H1 (cell line): Measurements from ENCODE around the gene TMEM52B. TPM values are rescaled to one million over a fixed set of nuclear protein-coding genes. Genes with fewer than 3 reads are reported as not detected.

Experiments
- CTCF ChIA-PET: fragments of 300-600 bp; sonication (Branson Sonifier 250); formaldehyde crosslinking; loops from one replicate; lab custom pipeline; 2021; ENCODE audit not compliant: partially characterized antibody; lab: Charles Lee
- POLR2A ChIA-PET: fragments of 300-600 bp; sonication (Branson Sonifier 250); formaldehyde crosslinking; loops from one replicate; lab custom pipeline; 2021; ENCODE audit warnings: inconsistent platforms; ENCODE audit not compliant: partially characterized antibody; lab: Charles Lee
- DNase-seq, 2 experiments: peaks; one replicate each; pipeline versions ENCODE4 v3.0.0 to v3.0.0-alpha.2; 2010 to 2022; ENCODE audit warnings: low spot score in 2 of 2, low read depth in 1 of 2, mixed read lengths in 1 of 2
- FAIRE-seq: peaks from 2 replicates; lab custom pipeline; 2011; peaks lifted over from hg19 to GRCh38; lab: Jason Lieb, UNC
- H2AFZ ChIP-seq: 2 replicates; pipeline ENCODE4 v1.8.1; 2012; ENCODE audit warnings: low read length, inconsistent platforms
- H2AK5ac ChIP-seq: 2 replicates; pipeline ENCODE4 v1.6.1; 2013; ENCODE audit warnings: low read depth, low read length
- H2BK120ac ChIP-seq: replicated peaks from 2 replicates; pipeline ENCODE3; 2013; ENCODE audit warnings: low read depth, low read length, inconsistent platforms
- H2BK12ac ChIP-seq: 2 replicates; pipeline ENCODE4 v1.6.1; 2013; ENCODE audit warnings: low read depth, low read length
- H2BK15ac ChIP-seq: 2 replicates; pipeline ENCODE4 v1.6.1; 2013; ENCODE audit warnings: low read length
- H2BK20ac ChIP-seq: 2 replicates; pipeline ENCODE4 v1.6.1; 2013; ENCODE audit warnings: low read length
- H2BK5ac ChIP-seq: 2 replicates; pipeline ENCODE4 v1.6.1; 2013; ENCODE audit warnings: low read depth, low read length
- H3K14ac ChIP-seq: 2 replicates; pipeline ENCODE4 v1.6.1; 2013; ENCODE audit warnings: inconsistent platforms; ENCODE audit not compliant: insufficient read length
- H3K18ac ChIP-seq: 2 replicates; pipeline ENCODE4 v1.6.1; 2013; ENCODE audit warnings: low read length; ENCODE audit errors: extremely low read depth
- H3K23ac ChIP-seq: 2 replicates; pipeline ENCODE4 v1.6.1; 2013; ENCODE audit warnings: inconsistent platforms; ENCODE audit not compliant: insufficient read length
- H3K23me2 ChIP-seq: 2 replicates; pipeline ENCODE4 v1.6.1; 2013; ENCODE audit warnings: low read depth, low read length
- H3K27ac ChIP-seq: 2 replicates; pipeline ENCODE4 v1.6.1; 2011; ENCODE audit warnings: low read depth, low read length, inconsistent platforms
- H3K27me3 ChIP-seq, 4 experiments: replicated peaks in 1 of 4; 1 replicate in 1 of 4; 2 replicates in 3 of 4; pipeline versions ENCODE4 v1.6.1 to v1.8.1; 2011 to 2013; ENCODE audit warnings: low read length in 3 of 4, mild to moderate bottlenecking in 3 of 4, inconsistent platforms in 2 of 4, mixed read lengths in 2 of 4, moderate library complexity in 1 of 4; ENCODE audit not compliant: control insufficient read depth in 3 of 4, insufficient read depth in 3 of 4; ENCODE audit errors: extremely low read depth in 1 of 4
- H3K36me3 ChIP-seq, 4 experiments: 2 replicates each; pipeline versions ENCODE4 v1.6.1 to v1.8.1; 2011 to 2013; ENCODE audit warnings: mild to moderate bottlenecking in 4 of 4, low read length in 3 of 4, moderate library complexity in 2 of 4, control low read depth in 1 of 4, inconsistent platforms in 1 of 4; ENCODE audit not compliant: insufficient read depth in 4 of 4, control insufficient read depth in 2 of 4
- H3K4ac ChIP-seq: replicated peaks from 2 replicates; pipeline ENCODE3; 2013; ENCODE audit warnings: low read length, low read depth, mixed read lengths, inconsistent platforms; ENCODE audit not compliant: insufficient read length
- H3K4me1 ChIP-seq, 4 experiments: replicated peaks in 1 of 4; 1 replicate in 1 of 4; 2 replicates in 3 of 4; pipeline versions ENCODE4 v1.6.1 to v1.8.1; 2011 to 2013; ENCODE audit warnings: low read length in 3 of 4, inconsistent platforms in 2 of 4, mixed read lengths in 1 of 4; ENCODE audit not compliant: insufficient read depth in 4 of 4, control insufficient read depth in 3 of 4
- H3K4me2 ChIP-seq, 2 experiments: 2 replicates each; pipeline versions ENCODE4 v1.6.1 to v1.8.1; 2011 to 2013; ENCODE audit warnings: low read depth in 2 of 2, low read length in 2 of 2, control low read depth in 1 of 2, inconsistent platforms in 1 of 2, mild to moderate bottlenecking in 1 of 2; ENCODE audit not compliant: insufficient read depth in 1 of 2
- H3K4me3 ChIP-seq, 4 experiments: fragments of 200-600, 300-600 bp in 1 of 4; sonication (generic), shearing (Covaris generic), sonication (Bioruptor Twin) in 1 of 4; 2 replicates each; pipeline versions ENCODE4 v1.5.1 to v1.8.1; 2011 to 2016; ENCODE audit warnings: low read length in 4 of 4, low read depth in 3 of 4, control low read depth in 2 of 4, inconsistent platforms in 2 of 4, mild to moderate bottlenecking in 2 of 4, mixed read lengths in 1 of 4, moderate library complexity in 1 of 4; ENCODE audit not compliant: insufficient read depth in 2 of 4; ENCODE audit errors: extremely low read depth in 1 of 4
- H3K56ac ChIP-seq: replicated peaks from 2 replicates; pipeline ENCODE3; 2013; ENCODE audit warnings: low read depth, mild to moderate bottlenecking, mixed read lengths, low read length, inconsistent platforms; ENCODE audit not compliant: insufficient read length
- H3K79me1 ChIP-seq: 2 replicates; pipeline ENCODE4 v1.6.1; 2013; ENCODE audit warnings: low read depth, low read length, control low read depth
- H3K79me2 ChIP-seq, 2 experiments: 2 replicates each; pipeline versions ENCODE4 v1.6.1 to v1.8.1; 2012 to 2013; ENCODE audit warnings: low read length in 2 of 2, mild to moderate bottlenecking in 2 of 2, inconsistent platforms in 1 of 2; ENCODE audit not compliant: insufficient read depth in 2 of 2, control insufficient read depth in 1 of 2
- H3K9ac ChIP-seq, 4 experiments: replicated peaks in 1 of 4; 1 replicate in 1 of 4; 2 replicates in 3 of 4; pipeline versions ENCODE4 v1.6.1 to v1.8.1; 2011 to 2013; ENCODE audit warnings: low read depth in 3 of 4, low read length in 3 of 4, control low read depth in 2 of 4, mild to moderate bottlenecking in 2 of 4, moderate library complexity in 2 of 4, inconsistent platforms in 1 of 4; ENCODE audit errors: extremely low read depth in 1 of 4
- H3K9me3 ChIP-seq, 2 experiments: 2 replicates each; pipeline versions ENCODE4 v1.6.1 to v1.8.1; 2012 to 2013; ENCODE audit warnings: mild to moderate bottlenecking in 2 of 2, moderate library complexity in 2 of 2, control low read depth in 1 of 2, inconsistent platforms in 1 of 2, low read depth in 1 of 2, low read length in 1 of 2, mixed read lengths in 1 of 2; ENCODE audit not compliant: insufficient read depth in 2 of 2
- H4K20me1 ChIP-seq, 2 experiments: replicated peaks in 1 of 2; 2 replicates each; pipeline versions ENCODE3 to v1.8.1; 2011 to 2013; ENCODE audit warnings: inconsistent platforms in 2 of 2, low read length in 2 of 2, mild to moderate bottlenecking in 1 of 2; ENCODE audit not compliant: insufficient read depth in 2 of 2, control insufficient read depth in 1 of 2
- H4K5ac ChIP-seq: 2 replicates; pipeline ENCODE4 v1.6.1; 2013; ENCODE audit warnings: low read length, low read depth, mixed read lengths, inconsistent platforms; ENCODE audit not compliant: insufficient read length
- H4K8ac ChIP-seq: 2 replicates; pipeline ENCODE4 v1.8.0; 2013; ENCODE audit warnings: mild to moderate bottlenecking, moderate library complexity, low read length, inconsistent platforms; ENCODE audit not compliant: insufficient read depth; ENCODE audit errors: extremely low read depth
- H4K91ac ChIP-seq: replicated peaks from 2 replicates; pipeline ENCODE3; 2013; ENCODE audit warnings: low read length, mixed read lengths, inconsistent platforms; ENCODE audit not compliant: insufficient read length
- ATF2 ChIP-seq: IDR thresholded peaks from 2 replicates; pipeline ENCODE4 v1.6.1; 2012; ENCODE audit warnings: low read length, inconsistent platforms
- CHD2 ChIP-seq: IDR thresholded peaks from 2 replicates; pipeline ENCODE4 v1.6.1; 2012; ENCODE audit warnings: low read length, improper control_type of control experiment
- KDM5A ChIP-seq: fragments of 200-600 bp; IDR thresholded peaks from 2 replicates; pipeline ENCODE4 v1.7.1; 2012; ENCODE audit warnings: mild to moderate bottlenecking, low read length, inconsistent platforms, mixed read lengths
- MAX ChIP-seq: IDR thresholded peaks from 2 replicates; pipeline ENCODE4 v1.6.1; 2012; ENCODE audit warnings: inconsistent platforms
- RFX5 ChIP-seq: IDR thresholded peaks from 2 replicates; pipeline ENCODE4 v1.6.1; 2011; ENCODE audit warnings: low read depth, low read length, improper control_type of control experiment, borderline replicate concordance
- SIRT6 ChIP-seq: IDR thresholded peaks from one replicate; pipeline ENCODE4 v1.7.1; 2012; ENCODE audit warnings: low read length, inconsistent platforms
- SP2 ChIP-seq: IDR thresholded peaks from 2 replicates; pipeline ENCODE4 v1.6.1; 2012; ENCODE audit warnings: mild to moderate bottlenecking, low read length, inconsistent platforms
- SRF ChIP-seq: IDR thresholded peaks from 2 replicates; pipeline ENCODE4 v1.6.1; 2011; ENCODE audit warnings: mild to moderate bottlenecking, low read depth, low read length, moderate library complexity
- TAF7 ChIP-seq: optimal IDR thresholded peaks from 2 replicates; pipeline ENCODE3; 2011; ENCODE audit warnings: low read depth, mild to moderate bottlenecking, inconsistent platforms, low read length, moderate library complexity, borderline replicate concordance
- TEAD4 ChIP-seq: IDR thresholded peaks from 2 replicates; pipeline ENCODE4 v1.6.1; 2012; ENCODE audit warnings: low read depth, low read length, inconsistent platforms, mixed read lengths
- YY1 ChIP-seq: IDR thresholded peaks from 2 replicates; pipeline ENCODE4 v1.6.1; 2011; ENCODE audit warnings: low read depth, mild to moderate bottlenecking, low read length
- ZNF274 ChIP-seq: IDR thresholded peaks from 2 replicates; pipeline ENCODE4 v1.7.0; 2012; ENCODE audit warnings: low read length, borderline replicate concordance; ENCODE audit errors: extremely low read depth
- WGBS, 2 experiments: shearing (Covaris generic) in 1 of 2; methylation state at CpG; one replicate each; pipeline versions ENCODE4 v1.1.6 to v1.1.7; 2013 to 2015; ENCODE audit warnings: low lambda C conversion rate in 2 of 2, mixed read lengths in 2 of 2, inconsistent platforms in 1 of 2, low coverage in 1 of 2, missing lambda C conversion rate in 1 of 2; ENCODE audit not compliant: insufficient replicate concordance in 2 of 2, insufficient coverage in 1 of 2, insufficient read length in 1 of 2; ENCODE audit errors: extremely low coverage in 1 of 2, missing lambda C conversion rate in 1 of 2; 5-methylcytosine and 5-hydroxymethylcytosine counted together
- polyA plus RNA-seq, 7 experiments: library from polyadenylated mRNA; depleted of rRNA in 3 of 7; stranded (reverse) in 5 of 7; unstranded in 2 of 7; fragments of >200 nt in 5 of 7; fragments of 200-250 nt in 2 of 7; gene quantifications; 1 replicate in 5 of 7; 2 replicates in 1 of 7; 4 replicates in 1 of 7; pipeline versions ENCODE4 v1.2.1 to v1.2.3, GENCODE V29; 2011 to 2013; ENCODE audit warnings: missing spikeins in 2 of 7, mixed read lengths in 2 of 7
- total RNA-seq: library from RNA; stranded (reverse); fragmentation: NEBNext Ultra II Directional; extraction: Animal tissue kit (Norgen Biotek cat#: 25700); gene quantifications from 2 replicates; pipeline ENCODE4 v1.2.1, GENCODE V29; 2021

Gene TMEM52B
- total and polyA plus RNA-seq, 2 of the 8 experiments (the other 6 are each of a cell fraction or from before 2014, with no cell fraction given): not detected

- FAIRE-seq (no peak), DNase-seq (no peak)
- no peak within 1 kb of the TSS for H3K23ac ChIP-seq
- no peak within 1 kb of the TSS for H3K4ac ChIP-seq
- no peak within 1 kb of the TSS for H2BK20ac ChIP-seq
- no peak within 1 kb of the TSS for H2AK5ac ChIP-seq
- POLR2A ChIA-PET: interaction anchor here (1.1 kb wide), 1 partner anchor 18 kb away, joined by 4 read pairs; no protein-coding TSS in a partner anchor
- no peaks in the 10 kb centered on the region for H3K79me1 ChIP-seq
- H3K79me2 ChIP-seq: no peaks in the 10 kb centered on the region
- H3K27me3 ChIP-seq: no peaks in the 10 kb centered on the region
- H3K9ac ChIP-seq: no peak within 1 kb of the TSS
- no peak within 1 kb of the TSS for H2BK15ac ChIP-seq
- H4K5ac ChIP-seq: no peak within 1 kb of the TSS
- H3K18ac ChIP-seq: no peak within 1 kb of the TSS
- H3K23me2 ChIP-seq: no peaks in the 10 kb centered on the region
- no peak within 1 kb of the TSS for H4K91ac ChIP-seq
- 90% methylated on average over 7 of the region's 7 CpGs; no CpG with 5 or more reads in 1 of the 2 experiments for WGBS, 2 experiments
- no peak within 1 kb of the TSS for H3K56ac ChIP-seq
- no peak within 1 kb of the TSS for H2AFZ ChIP-seq
- no peak within 1 kb of the TSS for H2BK5ac ChIP-seq
- no peak within 1 kb of the TSS for H3K27ac ChIP-seq
- no peak within 1 kb of the TSS for H2BK120ac ChIP-seq
- H3K14ac ChIP-seq: no peak within 1 kb of the TSS
- H3K9me3 ChIP-seq: no peaks in the 10 kb centered on the region
- CTCF ChIA-PET: interaction anchor here (0.8 to 1.2 kb wide), 4 partner anchors 9 to 19 kb away, joined by 3 to 4 read pairs (median 3); no protein-coding TSS in a partner anchor
- no peak within 1 kb of the TSS for H4K8ac ChIP-seq
- no peak within 1 kb of the TSS for H3K4me3 ChIP-seq
- no peaks in the 10 kb centered on the region for H4K20me1 ChIP-seq
- H2BK12ac ChIP-seq: no peak within 1 kb of the TSS
- H3K36me3 ChIP-seq: no peaks in the 10 kb centered on the region
- no peak within 1 kb of the TSS for H3K4me2 ChIP-seq
- no peaks in the 10 kb centered on the region for H3K4me1 ChIP-seq
- TF ChIP-seq MAX (no peak), ATF2 (no peak), ZNF274 (no peak), SRF (no peak), SP2 (no peak), RFX5 (no peak), TEAD4 (no peak), KDM5A (no peak), SIRT6 (no peak), YY1 (no peak), TAF7 (no peak), CHD2 (no peak)
Measured at GRCh38 chr12:10171973-10172728, 6.7 kb upstream of the TMEM52B start, which contains the start of gene OLR1. Gene OLR1 (minus strand): TSS chr12:10172132. CDS start chr12:10172077, 55 bp downstream.
